OCI-LY7 (cell line): ENCODE measurements around the gene ATP1B2.

Experiments
- CTCF ChIP-seq: fragments of 200-600 bp; sonication (generic); conservative IDR thresholded peaks from 2 replicates; pipeline ENCODE4 v1.5.1; 2014; ENCODE audit warnings: mild to moderate bottlenecking, antibody characterized with exemption, low read length, moderate library complexity, mixed read lengths
- EZH2phosphoT487 ChIP-seq: fragments of 200-600 bp; sonication (generic); IDR thresholded peaks from 2 replicates; pipeline ENCODE4 v1.6.1; 2018; ENCODE audit warnings: low read depth, borderline replicate concordance, mild to moderate bottlenecking, mixed run types, antibody characterized with exemption, low read length, moderate library complexity, mixed read lengths

GRCh38 chr17:7610641-7611040 lies 40.1 kb upstream of the ATP1B2 start:
- TF ChIP-seq CTCF (no peak), EZH2phosphoT487 (no peak)
